H54 (cell line): ENCODE measurements around the gene CST5.
"Not testable (repeated sequence)": the region's sequence is repeated elsewhere in the genome, so short reads cannot be mapped to it uniquely, and the experiment has no call there.

ENCODE experiments used
- DNase-seq: peaks from one replicate; pipeline ENCODE4 v3.0.0; 2011; ENCODE audit warnings: low spot score, mixed read lengths; ENCODE audit not compliant: insufficient read length
- FAIRE-seq: peaks from 3 replicates; lab custom pipeline; 2011; peaks lifted over from hg19 to GRCh38; lab: Jason Lieb, UNC
- POLR2A ChIP-seq: IDR thresholded peaks from 2 replicates; pipeline ENCODE4 v1.6.1; 2011; ENCODE audit warnings: low read depth, mild to moderate bottlenecking, low read length

CST5 gene

GRCh38 chr20:23856226-23856625 lies 23.3 kb downstream of the CST5 start:
- FAIRE-seq (no peak), DNase-seq (no peak)
- no peak for TF ChIP-seq POLR2A

GRCh38 chr20:23841693-23842092 lies 37.9 kb downstream of the CST5 start:
- no peak for TF ChIP-seq POLR2A
- FAIRE-seq = no peak

GRCh38 chr20:23835716-23836115 lies 43.8 kb downstream of the CST5 start:
- no peak for FAIRE-seq
- no peak for TF ChIP-seq POLR2A
- no peak for DNase-seq

More at GRCh38 chr20:23841693-23842092, 37.9 kb downstream of the CST5 start:
- DNase-seq = no peak

GRCh38 chr20:23832775-23833513 lies 46.6 kb downstream of the CST5 start:
- FAIRE-seq = no peak
- no peak for TF ChIP-seq POLR2A
- DNase-seq = no peak

GRCh38 chr20:23831961-23832360 lies 47.6 kb downstream of the CST5 start:
- FAIRE-seq, DNase-seq: not testable (repeated sequence)

- TF ChIP-seq POLR2A = no peak
- no peak for FAIRE-seq
- no peak for DNase-seq
Observed at GRCh38 chr20:23826541-23827021, 53.0 kb downstream of the CST5 start, which contains the start of gene CST2. Gene CST2 (minus strand): TSS chr20:23826729. CDS start chr20:23826660, 69 bp downstream.
